ENCODE results near the gene GSX1.

- TF ChIP-seq CTCF (IDR thresholded peaks at IDR 0.05) (no peak), POLR2A (IDR thresholded peaks at IDR 0.05) (no peak)
Measured at GRCh38 chr13:27751953-27752532, 40.2 kb upstream of the GSX1 start.
